Epidermal melanocyte (primary cell): Measurements from ENCODE around the gene RAD23B.

Experiments
- DNase-seq: peaks from one replicate; pipeline ENCODE4 v3.0.0; 2011; ENCODE audit warnings: low spot score; ENCODE audit not compliant: insufficient read length

The RAD23B gene

GRCh38 chr9:107268560-107268959 is 14.5 kb upstream of the RAD23B start:
- DNase-seq, result no peak

DNA sequence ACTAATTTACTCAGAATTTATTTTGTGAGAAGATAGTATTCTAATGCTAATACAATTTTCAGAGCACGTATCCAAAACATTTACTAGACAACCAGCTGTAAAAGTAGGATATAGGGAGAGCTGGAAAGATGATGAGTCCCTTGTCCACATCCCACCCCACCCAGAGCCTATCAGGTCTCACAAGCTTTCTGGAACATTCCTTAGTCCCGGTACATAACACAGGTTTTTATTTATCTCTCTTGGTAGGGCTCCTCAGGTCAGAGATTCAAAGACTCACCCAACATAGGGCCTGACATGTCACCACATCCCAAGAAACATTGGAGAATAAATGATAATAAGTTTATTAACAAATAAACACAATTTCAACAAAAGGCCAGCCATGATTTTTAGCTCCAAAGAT is 13.8 kb upstream of the RAD23B start:
- DNase-seq, result no peak

DNA sequence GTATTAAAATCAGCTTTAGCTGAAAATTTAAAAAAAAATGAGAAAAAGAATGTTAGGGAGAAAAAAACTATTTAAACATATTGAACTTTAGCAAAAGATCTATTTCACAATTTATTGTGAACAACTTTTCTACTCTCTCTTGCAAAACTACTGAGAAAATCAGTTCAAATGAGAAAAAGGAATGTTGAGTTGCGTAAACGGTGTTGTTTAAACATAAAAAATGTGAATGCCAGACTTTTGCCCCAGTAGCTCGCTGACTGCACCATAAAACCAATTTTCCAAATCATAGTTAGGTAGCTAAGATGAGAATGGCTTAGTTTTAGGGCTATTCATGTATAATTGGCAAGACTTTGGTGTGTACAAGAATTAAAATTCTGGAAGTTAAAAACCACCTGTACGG is 13.4 kb upstream of the RAD23B start:
- no peak for DNase-seq

GRCh38 chr9:107270082-107270481 is 13.0 kb upstream of the RAD23B start:
- no peak for DNase-seq

DNA sequence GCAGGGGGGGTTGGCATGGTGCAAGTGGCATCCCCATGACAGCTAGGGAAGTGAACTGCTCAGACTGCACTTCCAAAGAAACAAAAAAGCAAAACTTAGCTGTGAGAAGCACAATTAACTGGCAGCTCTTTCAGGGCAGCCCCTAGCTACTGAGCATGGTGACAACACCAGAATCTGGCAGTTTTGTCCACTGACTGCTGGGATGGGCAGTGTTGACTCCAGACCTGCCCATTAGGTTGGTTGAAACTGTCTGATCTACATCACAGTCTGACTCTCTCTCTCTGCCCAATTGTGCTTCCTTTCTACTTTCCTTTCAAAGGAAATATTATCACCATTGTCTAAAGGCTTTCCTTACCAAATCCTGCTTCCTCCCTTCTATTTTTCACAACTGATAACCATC is 12.5 kb upstream of the RAD23B start:
- no peak for DNase-seq

GRCh38 chr9:107273634-107274033 is 9.4 kb upstream of the RAD23B start:
- no peak for DNase-seq

- no peak for DNase-seq
Measured at GRCh38 chr9:107274096-107274495, 9.0 kb upstream of the RAD23B start.

GRCh38 chr9:107274953-107275422 is 8.1 kb upstream of the RAD23B start:
- DNase-seq, result no peak

- no peak for DNase-seq
Measured at GRCh38 chr9:107275530-107275929, 7.5 kb upstream of the RAD23B start.

- no peak for DNase-seq
Measured at GRCh38 chr9:107276966-107277710, 5.9 kb upstream of the RAD23B start.

- no peak for DNase-seq
Measured at GRCh38 chr9:107277801-107278200, 5.3 kb upstream of the RAD23B start.

DNA sequence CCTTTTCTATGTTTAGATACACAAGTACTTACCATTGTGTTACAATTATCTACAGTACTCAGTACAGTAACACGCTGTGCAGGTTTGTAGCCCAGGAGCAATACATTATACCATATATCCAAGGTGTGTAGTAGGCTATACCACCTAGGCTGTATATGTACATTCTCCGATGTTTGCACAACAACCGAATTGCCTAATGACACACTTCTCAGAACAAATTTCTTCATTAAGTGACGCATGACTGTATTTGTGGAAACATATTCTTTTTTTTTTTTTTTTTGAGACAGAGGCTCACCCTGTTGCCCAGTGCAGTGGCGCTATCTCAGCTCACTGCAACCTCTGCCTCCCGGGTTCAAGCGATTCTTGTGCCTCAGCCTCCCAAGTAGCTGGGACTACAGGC is 4.0 kb upstream of the RAD23B start:
- no peak for DNase-seq

- DNase-seq, result no peak
Measured at GRCh38 chr9:107280543-107280942, 2.5 kb upstream of the RAD23B start.

DNA sequence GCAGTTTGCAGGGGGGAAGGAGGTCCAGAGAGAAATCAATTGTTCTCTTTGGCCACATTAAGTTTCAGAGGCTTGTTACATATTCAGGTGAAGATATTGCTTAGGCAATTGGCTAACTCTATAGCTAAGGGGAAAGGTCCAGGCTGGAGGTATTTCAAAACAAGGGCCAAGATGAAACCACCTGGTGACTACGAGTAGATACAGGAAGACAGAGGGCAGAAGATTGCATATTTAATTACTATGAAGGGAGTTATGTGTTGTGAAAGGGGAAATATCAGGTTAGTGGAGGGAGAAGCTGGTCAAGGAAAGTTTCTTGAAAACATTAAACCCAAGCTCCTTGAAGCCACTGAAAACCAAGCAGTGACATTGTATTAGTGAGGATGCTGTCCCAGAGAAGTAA is 1.9 kb upstream of the RAD23B start:
- DNase-seq, result no peak

DNA sequence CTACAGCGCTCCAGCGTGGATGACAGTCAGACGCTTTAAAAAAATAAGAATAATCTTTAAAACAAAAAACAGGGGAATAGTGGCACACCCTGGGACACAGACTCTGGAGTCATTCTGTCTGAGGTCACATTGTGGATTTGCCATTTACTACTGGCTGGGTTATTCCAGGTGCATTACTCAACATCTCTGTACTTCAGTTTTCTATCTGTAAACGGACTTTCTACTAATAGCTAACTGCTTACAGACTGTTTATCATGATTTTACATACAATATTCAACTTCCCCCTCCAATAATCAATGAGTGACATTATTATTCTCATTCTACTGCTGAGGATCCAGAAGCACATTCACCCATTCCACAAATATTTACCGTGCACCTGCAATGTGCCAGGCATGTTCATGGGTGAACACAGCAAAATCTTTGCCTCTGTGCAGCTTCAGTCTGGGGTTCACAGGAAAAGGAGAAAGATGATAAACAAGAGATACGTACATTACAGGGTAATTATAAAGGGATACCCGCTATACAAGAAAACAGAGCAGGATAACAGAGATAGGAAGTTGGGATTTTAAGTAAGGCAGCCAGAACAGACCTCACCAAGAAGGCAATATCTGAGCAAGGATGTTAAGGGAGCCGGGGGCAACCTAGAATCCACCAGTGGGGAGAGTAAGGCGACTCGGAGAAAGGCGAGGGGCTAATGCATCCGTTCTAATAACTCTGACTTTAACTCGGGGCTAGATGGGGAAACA is 984 bp upstream of the RAD23B start:
- no peak for DNase-seq

DNA sequence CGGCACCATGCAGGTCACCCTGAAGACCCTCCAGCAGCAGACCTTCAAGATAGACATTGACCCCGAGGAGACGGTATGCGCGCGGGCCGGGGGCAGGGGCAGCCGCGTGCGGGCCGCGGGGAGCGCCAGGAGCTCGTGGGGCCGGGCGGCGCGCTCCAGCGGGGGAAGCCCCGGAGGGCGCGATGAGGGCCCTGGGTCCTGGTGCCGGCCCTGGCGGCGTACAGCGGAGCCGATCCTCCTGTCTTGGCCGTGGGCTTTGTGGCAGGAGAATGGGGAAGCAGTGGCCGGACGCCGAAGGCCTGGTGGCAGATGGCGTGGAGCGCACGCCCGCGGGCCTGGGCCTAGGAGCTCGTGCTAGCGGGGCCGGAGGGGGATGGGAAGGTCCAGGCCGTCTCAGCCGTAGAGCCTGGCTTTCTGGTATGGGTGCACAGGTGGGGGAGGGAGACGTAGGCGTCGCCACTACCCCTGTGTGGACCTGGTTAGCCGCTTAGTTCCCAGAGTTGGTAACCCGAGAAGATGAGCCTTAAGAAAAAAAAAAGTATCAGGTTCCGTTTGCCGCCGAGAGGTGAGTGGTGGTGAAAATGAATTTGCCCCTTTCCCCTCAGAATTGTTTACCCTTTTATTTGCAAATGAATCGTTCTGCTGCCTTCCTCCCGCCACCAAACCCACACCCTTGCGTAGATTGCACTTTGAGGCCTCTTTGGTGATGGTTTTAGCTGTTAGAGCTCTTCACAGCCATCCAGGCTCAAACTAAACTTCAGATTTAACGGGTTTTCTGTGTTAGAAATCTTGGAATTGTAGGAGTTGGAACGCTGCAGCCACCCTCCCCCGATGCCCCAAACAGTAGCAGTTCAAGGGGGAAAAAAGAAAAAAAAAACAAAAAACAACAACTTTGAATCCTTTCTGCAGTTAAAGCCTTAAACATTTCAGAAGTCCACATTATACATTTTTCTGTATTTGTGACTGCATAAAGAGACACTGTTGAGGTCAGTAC is 841 bp downstream of the RAD23B start:
- DNase-seq, result no peak

- DNase-seq, result no peak
Measured at GRCh38 chr9:107284636-107285035, 1.6 kb downstream of the RAD23B start.

- DNase-seq, result no peak
Measured at GRCh38 chr9:107285286-107285685, 2.2 kb downstream of the RAD23B start.

GRCh38 chr9:107286057-107286456 is 3.0 kb downstream of the RAD23B start:
- DNase-seq, result no peak

DNA sequence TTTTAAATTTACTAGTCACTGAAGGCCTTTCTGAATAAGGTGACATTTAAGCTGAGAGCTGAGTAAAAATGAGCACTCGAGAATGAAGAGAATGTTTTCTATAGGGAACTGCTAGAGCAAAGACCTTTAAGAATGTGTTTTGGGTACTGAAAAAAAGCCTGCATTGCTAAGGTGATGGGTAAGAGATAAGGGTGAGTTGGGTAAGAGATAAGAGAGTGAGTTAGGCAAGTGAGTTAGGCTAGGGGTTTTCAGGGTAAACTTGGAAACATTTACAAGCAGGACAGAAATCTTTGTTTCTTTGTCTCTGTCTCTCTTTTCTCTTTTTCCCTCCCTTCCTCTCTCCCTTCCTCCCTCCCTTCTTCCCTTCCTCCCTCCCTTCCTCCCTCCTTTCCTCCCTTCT is 5.6 kb downstream of the RAD23B start:
- no peak for DNase-seq

- no peak for DNase-seq
Measured at GRCh38 chr9:107290619-107291018, 7.5 kb downstream of the RAD23B start.
